Brain microvascular endothelial cell (primary cell): Measurements from ENCODE around the gene A3GALT2.

ENCODE experiments used
- DNase-seq: peaks from one replicate; pipeline ENCODE4 v3.0.0-alpha.2; 2020
- H3K27ac ChIP-seq: fragments of 250-450 bp; sonication (Bioruptor Pico); 2 replicates; pipeline ENCODE4 v1.5.1; 2020; ENCODE audit warnings: mild to moderate bottlenecking, moderate library complexity
- H3K27me3 ChIP-seq: fragments of 250-450 bp; sonication (Bioruptor Pico); replicated peaks from 2 replicates; pipeline ENCODE4 v1.5.1; 2020; ENCODE audit warnings: mild to moderate bottlenecking
- H3K36me3 ChIP-seq: fragments of 250-450 bp; sonication (Bioruptor Pico); replicated peaks from 2 replicates; pipeline ENCODE4 v1.5.1; 2020; ENCODE audit warnings: mild to moderate bottlenecking
- H3K4me3 ChIP-seq: 2 replicates; pipeline ENCODE4 v1.5.1; 2011; ENCODE audit warnings: low read depth, mild to moderate bottlenecking, control low read depth, low read length, moderate library complexity
- CTCF ChIP-seq: IDR thresholded peaks from 2 replicates; pipeline ENCODE4 v1.5.1; 2011; ENCODE audit warnings: low read depth, mild to moderate bottlenecking, moderate library complexity, low read length, control low read depth, inconsistent platforms; ENCODE audit errors: missing control alignments
- in situ Hi-C: cut with HindIII; loops from 2 replicates; pipeline ENCODE4 v1.10.0; 2017; ENCODE audit warnings: low sequenced_read_pairs, low pct_ligation_motif_present

The A3GALT2 gene

GRCh38 chr1:33336580-33336979, 15.7 kb upstream of the A3GALT2 start:
- Histone ChIP-seq H3K36me3 (peaks cover 52% of the 10 kb centered on the region), H3K27ac (peak overlapping the region; percentile 16), H3K27me3 (no peaks in the 10 kb centered on the region), H3K4me3 (no peak overlapping the region)
- no peak for TF ChIP-seq CTCF
- in situ Hi-C loops = no loop called here
- DNase-seq = no peak

- H3K27me3 ChIP-seq = no peaks in the 10 kb centered on the region
- TF ChIP-seq CTCF = no peak
- no peak overlapping the region for H3K4me3 ChIP-seq
- in situ Hi-C loops = no loop called here
- DNase-seq = no peak
- H3K36me3 ChIP-seq = peaks cover 57% of the 10 kb centered on the region
- H3K27ac ChIP-seq = peak overlapping the region; percentile 36
These were observed 14.1 kb upstream of the A3GALT2 start for GRCh38 chr1:33335020-33335419.

GRCh38 chr1:33334081-33334552, 13.2 kb upstream of the A3GALT2 start:
- Histone ChIP-seq H3K27ac (peak overlapping the region; percentile 36), H3K4me3 (no peak overlapping the region)

GRCh38 chr1:33332881-33333280, 12.0 kb upstream of the A3GALT2 start:
- H3K36me3 ChIP-seq = peaks cover 73% of the 10 kb centered on the region
- no peak for DNase-seq
- no peak overlapping the region for H3K4me3 ChIP-seq
- no peak for TF ChIP-seq CTCF
- H3K27me3 ChIP-seq = no peaks in the 10 kb centered on the region
- H3K27ac ChIP-seq = peak overlapping the region; percentile 36
- in situ Hi-C loops = no loop called here

More at GRCh38 chr1:33334081-33334552, 13.2 kb upstream of the A3GALT2 start:
- TF ChIP-seq CTCF = no peak
- no peak for DNase-seq
- Histone ChIP-seq H3K27me3 (no peaks in the 10 kb centered on the region), H3K36me3 (peaks cover 62% of the 10 kb centered on the region)
- in situ Hi-C loops = no loop called here

GRCh38 chr1:33332357-33332789, 11.5 kb upstream of the A3GALT2 start:
- peaks cover 77% of the 10 kb centered on the region for H3K36me3 ChIP-seq
- no peak overlapping the region for H3K4me3 ChIP-seq
- no peaks in the 10 kb centered on the region for H3K27me3 ChIP-seq
- in situ Hi-C loops = no loop called here
- TF ChIP-seq CTCF = no peak
- H3K27ac ChIP-seq = peak overlapping the region; percentile 36
- no peak for DNase-seq
